NT2/D1 (cell line): ENCODE measurements around the gene MTG2.

ENCODE experiments used
- DNase-seq: peaks from one replicate; pipeline ENCODE4 v3.0.0-alpha.2; 2011; ENCODE audit warnings: low read depth, low spot score
- H3K27me3 ChIP-seq: 2 replicates; pipeline ENCODE4 v1.6.0; 2011; ENCODE audit warnings: mild to moderate bottlenecking; ENCODE audit not compliant: insufficient read length, insufficient read depth
- H3K36me3 ChIP-seq: 2 replicates; pipeline ENCODE4 v1.6.1; 2011; ENCODE audit warnings: mild to moderate bottlenecking, low read length, mixed read lengths; ENCODE audit not compliant: insufficient read depth, insufficient read length
- H3K4me1 ChIP-seq: 2 replicates; pipeline ENCODE4 v1.5.1; 2011; ENCODE audit not compliant: insufficient read depth, insufficient read length
- H3K4me3 ChIP-seq: 2 replicates; pipeline ENCODE4 v1.5.1; 2011; ENCODE audit warnings: low read depth; ENCODE audit not compliant: insufficient read length
- H3K9ac ChIP-seq: 2 replicates; pipeline ENCODE4 v1.6.0; 2011; ENCODE audit warnings: low read depth; ENCODE audit not compliant: insufficient read length
- H3K9me3 ChIP-seq: 2 replicates; pipeline ENCODE4 v1.5.1; 2011; ENCODE audit warnings: mild to moderate bottlenecking, low read length; ENCODE audit not compliant: insufficient read depth
- SUZ12 ChIP-seq: IDR thresholded peaks from 2 replicates; pipeline ENCODE4 v1.6.1; 2011; ENCODE audit not compliant: insufficient read length, insufficient read depth; ENCODE audit errors: extremely low read depth
- YY1 ChIP-seq: IDR thresholded peaks from 2 replicates; pipeline ENCODE4 v1.6.1; 2011; ENCODE audit not compliant: insufficient read length, insufficient read depth
- ZNF274 ChIP-seq: IDR thresholded peaks from 2 replicates; pipeline ENCODE4 v1.6.1; 2011; ENCODE audit warnings: mild to moderate bottlenecking, low read depth, low read length

MTG2 gene

GRCh38 chr20:62172666-62173065 is 10.2 kb upstream of the MTG2 start:
- H3K9ac ChIP-seq: no peak overlapping the region
- no peaks in the 10 kb centered on the region for H3K27me3 ChIP-seq

GRCh38 chr20:62174021-62174804 is 8.6 kb upstream of the MTG2 start:
- Histone ChIP-seq H3K36me3 (peaks cover 77% of the 10 kb centered on the region), H3K27me3 (no peaks in the 10 kb centered on the region), H3K4me3 (no peak overlapping the region), H3K9me3 (no peaks in the 10 kb centered on the region), H3K4me1 (no peaks in the 10 kb centered on the region), H3K9ac (no peak overlapping the region)
- TF ChIP-seq YY1: no peak
- no peak for TF ChIP-seq ZNF274
- no peak for TF ChIP-seq SUZ12
- DNase-seq: no peak

More at GRCh38 chr20:62172666-62173065, 10.2 kb upstream of the MTG2 start:
- H3K9me3 ChIP-seq: no peaks in the 10 kb centered on the region
- no peak for DNase-seq
- H3K4me1 ChIP-seq: no peaks in the 10 kb centered on the region
- TF ChIP-seq YY1 (no peak), ZNF274 (no peak), SUZ12 (no peak)
- H3K4me3 ChIP-seq: no peak overlapping the region
- H3K36me3 ChIP-seq: peaks cover 81% of the 10 kb centered on the region

GRCh38 chr20:62174870-62175624 is 7.8 kb upstream of the MTG2 start:
- no peak for DNase-seq
- Histone ChIP-seq H3K36me3 (peaks cover 76% of the 10 kb centered on the region), H3K4me3 (no peak overlapping the region), H3K9me3 (no peaks in the 10 kb centered on the region), H3K4me1 (no peaks in the 10 kb centered on the region), H3K27me3 (no peaks in the 10 kb centered on the region), H3K9ac (no peak overlapping the region)
- TF ChIP-seq YY1: no peak
- TF ChIP-seq SUZ12: no peak
- no peak for TF ChIP-seq ZNF274

- DNase-seq: no peak
- Histone ChIP-seq H3K36me3 (peaks cover 78% of the 10 kb centered on the region), H3K4me3 (no peak overlapping the region), H3K27me3 (no peaks in the 10 kb centered on the region), H3K9ac (no peak overlapping the region), H3K4me1 (no peaks in the 10 kb centered on the region), H3K9me3 (no peaks in the 10 kb centered on the region)
- no peak for TF ChIP-seq YY1
These were observed 7.1 kb upstream of the MTG2 start for GRCh38 chr20:62175711-62176110.

- no peaks in the 10 kb centered on the region for H3K4me1 ChIP-seq
- no peak for DNase-seq
- no peaks in the 10 kb centered on the region for H3K9me3 ChIP-seq
- no peaks in the 10 kb centered on the region for H3K27me3 ChIP-seq
- peaks cover 85% of the 10 kb centered on the region for H3K36me3 ChIP-seq
- no peak overlapping the region for H3K9ac ChIP-seq
- no peak overlapping the region for H3K4me3 ChIP-seq
- TF ChIP-seq YY1 (no peak), ZNF274 (no peak), SUZ12 (no peak)
These were observed 6.0 kb upstream of the MTG2 start for GRCh38 chr20:62176866-62177265.

GRCh38 chr20:62177307-62177706 is 5.5 kb upstream of the MTG2 start:
- peaks cover 81% of the 10 kb centered on the region for H3K36me3 ChIP-seq

More at GRCh38 chr20:62177307-62177706, 5.5 kb upstream of the MTG2 start:
- Histone ChIP-seq H3K9me3 (no peaks in the 10 kb centered on the region), H3K4me1 (no peaks in the 10 kb centered on the region), H3K27me3 (no peaks in the 10 kb centered on the region), H3K4me3 (no peak overlapping the region), H3K9ac (no peak overlapping the region)
- no peak for DNase-seq
- TF ChIP-seq ZNF274 (no peak), YY1 (no peak), SUZ12 (no peak)
